GM18858 (cell line): ENCODE data around the gene FARSB.
"Not testable (repeated sequence)": the region's sequence is repeated elsewhere in the genome, so short reads cannot be mapped to it uniquely, and the experiment has no call there.

Experiments used
- ATAC-seq: cut with Tn5 transposase; IDR thresholded peaks from one replicate; pipeline ENCODE4 v1.9.1; 2021; ENCODE audit not compliant: unreplicated experiment

Gene FARSB

GRCh38 chr2:222655787-222656525, at the start of gene FARSB:
FARSB (minus strand) TSS chr2:222656092; CDS start chr2:222656073, 19 bp downstream.
- ATAC-seq: peak; percentile 87

- ATAC-seq: no peak
Measured at GRCh38 chr2:222703886-222704285, 48.0 kb upstream of the FARSB start.

- ATAC-seq: no peak
Measured at GRCh38 chr2:222703091-222703490, 47.2 kb upstream of the FARSB start.

GRCh38 chr2:222701721-222702131, 45.8 kb upstream of the FARSB start:
- ATAC-seq: no peak

- ATAC-seq: no peak
Measured at GRCh38 chr2:222701233-222701632, 45.3 kb upstream of the FARSB start.

- no peak for ATAC-seq
Measured at GRCh38 chr2:222698276-222698675, 42.4 kb upstream of the FARSB start.

- peak; percentile 46 for ATAC-seq
Measured at GRCh38 chr2:222693837-222694236, 37.9 kb upstream of the FARSB start.

- not testable (repeated sequence) for ATAC-seq
Measured at GRCh38 chr2:222693413-222693812, 37.5 kb upstream of the FARSB start.

GRCh38 chr2:222690564-222691200, 34.8 kb upstream of the FARSB start:
- peak; percentile 83 for ATAC-seq

- ATAC-seq: no peak
Measured at GRCh38 chr2:222689322-222689721, 33.4 kb upstream of the FARSB start.

- no peak for ATAC-seq
Measured at GRCh38 chr2:222688917-222689316, 33.0 kb upstream of the FARSB start.

- ATAC-seq: no peak
Measured at GRCh38 chr2:222686086-222686750, 30.3 kb upstream of the FARSB start.

- no peak for ATAC-seq
Measured at GRCh38 chr2:222683805-222684204, 27.9 kb upstream of the FARSB start.

GRCh38 chr2:222677981-222678380, 22.1 kb upstream of the FARSB start:
- ATAC-seq: no peak

- no peak for ATAC-seq
Measured at GRCh38 chr2:222673883-222674282, 18.0 kb upstream of the FARSB start.

- ATAC-seq: no peak
Measured at GRCh38 chr2:222673273-222673672, 17.4 kb upstream of the FARSB start.

GRCh38 chr2:222672068-222672401, 16.1 kb upstream of the FARSB start:
- ATAC-seq: no peak

GRCh38 chr2:222671259-222672067, 15.6 kb upstream of the FARSB start, which contains the start of gene MOGAT1:
MOGAT1 (plus strand) TSS chr2:222671658; CDS start chr2:222671786, 128 bp downstream.
- no peak for ATAC-seq

- no peak for ATAC-seq
Measured at GRCh38 chr2:222670191-222671038, 14.5 kb upstream of the FARSB start.

- no peak for ATAC-seq
Measured at GRCh38 chr2:222669353-222669752, 13.5 kb upstream of the FARSB start.
